Keratinocyte (primary cell): ENCODE results near the gene ARHGAP8. TPM values are rescaled to one million over a fixed set of nuclear protein-coding genes. Genes with fewer than 3 reads are reported as not detected.

Source experiments
- DNase-seq: peaks from one replicate; pipeline ENCODE4 v3.0.0-alpha.2; 2011; ENCODE audit warnings: low read depth, missing footprints, low spot score
- FAIRE-seq: peaks from 2 replicates; lab custom pipeline; 2011; peaks lifted over from hg19 to GRCh38; lab: Jason Lieb, UNC
- H2AFZ ChIP-seq: 2 replicates; pipeline ENCODE4 v1.6.0; 2012; ENCODE audit warnings: low read length, control low read depth, inconsistent platforms; ENCODE audit not compliant: control insufficient read depth
- H3K27ac ChIP-seq: 2 replicates; pipeline ENCODE4 v1.5.1; 2011; ENCODE audit warnings: low read length; ENCODE audit not compliant: control insufficient read depth, insufficient read depth
- H3K27me3 ChIP-seq: 3 replicates; pipeline ENCODE4 v1.6.0; 2011; ENCODE audit warnings: low read length; ENCODE audit not compliant: control insufficient read depth, insufficient read depth; ENCODE audit errors: extremely low read depth
- H3K36me3 ChIP-seq, 2 experiments: 2 replicates in 1 of 2; 3 replicates in 1 of 2; pipeline ENCODE4 v1.5.1; 2011; ENCODE audit warnings: low read length in 2 of 2, mild to moderate bottlenecking in 1 of 2; ENCODE audit not compliant: control insufficient read depth in 2 of 2, insufficient read depth in 2 of 2; ENCODE audit errors: extremely low read depth in 1 of 2
- H3K4me1 ChIP-seq: 3 replicates; pipeline ENCODE4 v1.5.1; 2011; ENCODE audit warnings: low read length; ENCODE audit not compliant: control insufficient read depth, insufficient read depth; ENCODE audit errors: extremely low read depth
- H3K4me2 ChIP-seq: 3 replicates; pipeline ENCODE4 v1.6.0; 2011; ENCODE audit warnings: low read depth, low read length; ENCODE audit not compliant: control insufficient read depth, insufficient read depth; ENCODE audit errors: extremely low read depth
- H3K4me3 ChIP-seq, 3 experiments: fragments of 200-600 bp in 1 of 3; sonication (generic) in 1 of 3; 2 replicates in 2 of 3; 3 replicates in 1 of 3; pipeline ENCODE4 v1.5.1; 2011 to 2016; ENCODE audit warnings: low read length in 3 of 3, mild to moderate bottlenecking in 3 of 3, control low read depth in 2 of 3, inconsistent platforms in 1 of 3, low read depth in 1 of 3, mixed read lengths in 1 of 3, mixed run types in 1 of 3, moderate library complexity in 1 of 3; ENCODE audit not compliant: control insufficient read depth in 2 of 3, insufficient read depth in 2 of 3; ENCODE audit errors: extremely low read depth in 1 of 3
- H3K79me2 ChIP-seq: 2 replicates; pipeline ENCODE4 v1.6.0; 2012; ENCODE audit warnings: low read length; ENCODE audit not compliant: control insufficient read depth, insufficient read depth
- H3K9ac ChIP-seq: 3 replicates; pipeline ENCODE4 v1.6.0; 2011; ENCODE audit warnings: low read length; ENCODE audit not compliant: control insufficient read depth, insufficient read depth; ENCODE audit errors: extremely low read depth
- H3K9me1 ChIP-seq: 3 replicates; pipeline ENCODE4 v1.6.0; 2011; ENCODE audit warnings: low read length; ENCODE audit not compliant: control insufficient read depth, insufficient read depth; ENCODE audit errors: extremely low read depth
- H3K9me3 ChIP-seq: 2 replicates; pipeline ENCODE4 v1.5.1; 2012; ENCODE audit warnings: low read depth, low read length; ENCODE audit not compliant: control insufficient read depth
- H4K20me1 ChIP-seq: 3 replicates; pipeline ENCODE4 v1.6.0; 2011; ENCODE audit warnings: low read length; ENCODE audit not compliant: control insufficient read depth, insufficient read depth; ENCODE audit errors: extremely low read depth
- CTCF ChIP-seq, 3 experiments: IDR thresholded peaks in 1 of 3; conservative IDR thresholded peaks in 1 of 3; optimal IDR thresholded peaks in 1 of 3; 2 replicates in 2 of 3; 3 replicates in 1 of 3; pipeline versions ENCODE3 to v1.5.1; 2011; ENCODE audit warnings: low read length in 3 of 3, mild to moderate bottlenecking in 3 of 3, moderate library complexity in 2 of 3, control low read depth in 1 of 3, inconsistent platforms in 1 of 3; ENCODE audit not compliant: insufficient read depth in 2 of 3; ENCODE audit errors: extremely low read depth in 1 of 3
- EZH2 ChIP-seq: IDR thresholded peaks from one replicate; pipeline ENCODE4 v1.6.1; 2012; ENCODE audit warnings: inconsistent platforms, mild to moderate bottlenecking, low read length, moderate library complexity
- dilution Hi-C: fragments of 300-500 bp; cut with MboI; formaldehyde crosslinking; loops from one replicate; pipeline ENCODE4 v1.7.0; 2020; ENCODE audit warnings: low sequenced_read_pairs; ENCODE audit not compliant: extremely low pct_ligation_motif_present
- polyA plus RNA-seq, 5 experiments: library from polyadenylated mRNA; depleted of rRNA in 3 of 5; stranded (reverse) in 3 of 5; stranded (forward) in 1 of 5; unstranded in 1 of 5; fragments of >200 nt; gene quantifications; 1 replicate in 1 of 5; 2 replicates in 3 of 5; 3 replicates in 1 of 5; pipeline versions ENCODE4 v1.2.1 to v1.2.3, GENCODE V29; 2011 to 2012; ENCODE audit warnings: missing spikeins in 2 of 5, low read depth in 1 of 5, low replicate concordance in 1 of 5

The ARHGAP8 gene
- polyA plus RNA-seq, 1 donor (not counting 4 experiments of a cell fraction or from before 2014, with no cell fraction given) = 21.3 TPM

DNA sequence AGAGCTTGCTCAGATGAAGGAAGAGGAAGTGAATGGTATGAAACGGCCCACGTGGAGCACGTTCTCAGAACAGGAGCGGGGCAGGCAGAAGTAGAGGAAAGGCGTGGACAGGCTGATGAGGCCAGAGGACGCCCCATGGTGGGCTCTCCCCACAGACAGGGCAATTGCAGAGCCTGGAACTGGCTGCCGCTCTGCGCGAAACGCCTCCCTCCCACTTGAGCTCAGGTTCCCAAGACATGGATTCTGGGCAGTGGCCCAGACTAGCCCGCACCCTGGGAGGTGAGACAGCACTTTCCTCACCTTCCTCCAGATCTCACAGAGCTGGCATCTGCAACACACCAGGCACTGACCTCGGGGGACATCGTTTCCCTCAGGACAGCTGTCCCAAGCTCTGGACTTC, 139.9 kb downstream of the ARHGAP8 start:
- H3K27me3 ChIP-seq = peaks cover 16% of the 10 kb centered on the region
- H3K9ac ChIP-seq = no peak overlapping the region
- TF ChIP-seq EZH2 = no peak
- no peak for TF ChIP-seq CTCF (optimal IDR thresholded peaks at IDR 0.05 in 1 of 3, IDR thresholded peaks at IDR 0.05 in 1 of 3, conservative IDR thresholded peaks at IDR 0.05 in 1 of 3; ENCODE audit: extremely low read depth in 1 of 3, insufficient read depth in 2 of 3, low read length in 3 of 3)
- no peak overlapping the region for H3K27ac ChIP-seq
- H2AFZ ChIP-seq = no peak overlapping the region
- H3K9me3 ChIP-seq = no peaks in the 10 kb centered on the region
- FAIRE-seq = no peak
- no peaks in the 10 kb centered on the region for H3K9me1 ChIP-seq
- H3K4me3 ChIP-seq = no peak overlapping the region
- dilution Hi-C loops = no loop called here
- no peak overlapping the region for H3K4me2 ChIP-seq
- no peaks in the 10 kb centered on the region for H3K4me1 ChIP-seq
- no peak for DNase-seq
- no peaks in the 10 kb centered on the region for H3K36me3 ChIP-seq
- H3K79me2 ChIP-seq = no peaks in the 10 kb centered on the region
- no peaks in the 10 kb centered on the region for H4K20me1 ChIP-seq

GRCh38 chr22:44892803-44893730, 140.7 kb downstream of the ARHGAP8 start:
- Histone ChIP-seq H2AFZ (no peak overlapping the region), H3K9me3 (no peaks in the 10 kb centered on the region), H3K9me1 (no peaks in the 10 kb centered on the region), H3K4me2 (no peak overlapping the region), H4K20me1 (no peaks in the 10 kb centered on the region), H3K79me2 (no peaks in the 10 kb centered on the region), H3K27me3 (peaks cover 16% of the 10 kb centered on the region), H3K4me1 (no peaks in the 10 kb centered on the region), H3K27ac (no peak overlapping the region), H3K4me3 (no peak overlapping the region), H3K9ac (no peak overlapping the region), H3K36me3 (no peaks in the 10 kb centered on the region)
- no peak for FAIRE-seq
- dilution Hi-C loops = no loop called here
- no peak for TF ChIP-seq CTCF (optimal IDR thresholded peaks at IDR 0.05 in 1 of 3, IDR thresholded peaks at IDR 0.05 in 1 of 3, conservative IDR thresholded peaks at IDR 0.05 in 1 of 3; ENCODE audit: extremely low read depth in 1 of 3, insufficient read depth in 2 of 3, low read length in 3 of 3)
- no peak for TF ChIP-seq EZH2
- DNase-seq = no peak
